B cell (primary cell): Measurements from ENCODE around the gene ADAMTSL2. TPM values are rescaled to one million over a fixed set of nuclear protein-coding genes. Genes with fewer than 3 reads are reported as not detected.

ENCODE experiments used
- ATAC-seq: fragments of 200-7000 bp; cut with Tn5 transposase; one replicate; pipeline ENCODE4 v1.10.0; 2021; ENCODE audit warnings: low read depth, mild to moderate bottlenecking, moderate number of reproducible peaks, moderate library complexity
- CTCF ChIA-PET: fragments of 350-600 bp; sonication (Branson Sonifier 250); formaldehyde crosslinking; loops from one replicate; lab custom pipeline; 2021; ENCODE audit warnings: antibody characterized with exemption, inconsistent platforms; lab: Charles Lee
- POLR2A ChIA-PET: fragments of 350-600 bp; sonication (Branson Sonifier 250); formaldehyde crosslinking; loops from one replicate; lab custom pipeline; 2021; ENCODE audit warnings: antibody characterized with exemption; lab: Charles Lee
- DNase-seq: peaks from one replicate; pipeline ENCODE4 v3.0.0; 2013
- H2AFZ ChIP-seq: 2 replicates; pipeline ENCODE4 v1.6.1; 2012; ENCODE audit warnings: mild to moderate bottlenecking, low read depth, low read length; ENCODE audit not compliant: insufficient read depth, poor library complexity, severe bottlenecking
- H3K27ac ChIP-seq, 2 donors: 1 replicate in 1 of 2; 2 replicates in 1 of 2; pipeline ENCODE4 v1.5.1; 2012 to 2013; ENCODE audit warnings: low read length in 2 of 2, mild to moderate bottlenecking in 2 of 2, moderate library complexity in 1 of 2
- H3K27me3 ChIP-seq, 4 experiments: fragments of 200-600 bp in 1 of 4; sonication (generic) in 1 of 4; replicated peaks in 1 of 4; 1 replicate in 2 of 4; 2 replicates in 2 of 4; pipeline versions ENCODE4 v1.6.1 to v1.7.0; 2013 to 2016; ENCODE audit warnings: low read length in 3 of 4, mild to moderate bottlenecking in 2 of 4, mixed read lengths in 1 of 4, moderate library complexity in 1 of 4; ENCODE audit not compliant: insufficient read depth in 4 of 4, control insufficient read depth in 3 of 4; ENCODE audit errors: control extremely low read depth in 1 of 4
- H3K36me3 ChIP-seq, 2 experiments: replicated peaks in 1 of 2; 1 replicate in 1 of 2; 2 replicates in 1 of 2; pipeline versions ENCODE4 v1.6.1 to v1.7.1; 2013; ENCODE audit warnings: low read length in 1 of 2; ENCODE audit not compliant: insufficient read depth in 2 of 2, control insufficient read depth in 1 of 2; ENCODE audit errors: control extremely low read depth in 1 of 2, extremely low read depth in 1 of 2
- H3K4me1 ChIP-seq, 2 donors: fragments of 200-600 bp in 1 of 2; sonication (generic) in 1 of 2; 1 replicate in 1 of 2; 2 replicates in 1 of 2; pipeline versions ENCODE4 v1.5.1 to v1.6.1; 2013 to 2017; ENCODE audit warnings: low read length in 2 of 2; ENCODE audit not compliant: control insufficient read depth in 2 of 2, insufficient read depth in 2 of 2
- H3K4me2 ChIP-seq: replicated peaks from 2 replicates; pipeline ENCODE3; 2012; ENCODE audit warnings: mild to moderate bottlenecking, low read depth, low read length; ENCODE audit not compliant: poor library complexity, severe bottlenecking
- H3K4me3 ChIP-seq, 5 experiments: fragments of 200-600 bp in 1 of 5; sonication (generic) in 1 of 5; 1 replicate in 3 of 5; 2 replicates in 2 of 5; pipeline versions ENCODE4 v1.5.1 to v1.7.0; 2011 to 2016; ENCODE audit warnings: low read length in 4 of 5, mild to moderate bottlenecking in 4 of 5, low read depth in 2 of 5, control low read depth in 1 of 5, moderate library complexity in 1 of 5; ENCODE audit not compliant: insufficient read depth in 1 of 5; ENCODE audit errors: control extremely low read depth in 1 of 5, extremely low read depth in 1 of 5
- H3K79me2 ChIP-seq: fragments of 200-600 bp; sonication (generic); one replicate; pipeline ENCODE4 v1.6.0; 2016; ENCODE audit warnings: low read length; ENCODE audit not compliant: control insufficient read depth, insufficient read depth
- H3K9ac ChIP-seq: fragments of 200-600 bp; sonication (generic); 2 replicates; pipeline ENCODE4 v1.6.1; 2017; ENCODE audit warnings: mild to moderate bottlenecking, low read length, moderate library complexity
- H3K9me3 ChIP-seq, 3 donors: one replicate each; pipeline versions ENCODE4 v1.6.1 to v1.7.1; 2013; ENCODE audit warnings: low read length in 2 of 3; ENCODE audit not compliant: control insufficient read depth in 2 of 3, insufficient read depth in 1 of 3; ENCODE audit errors: control extremely low read depth in 1 of 3
- H4K20me1 ChIP-seq: 2 replicates; pipeline ENCODE4 v1.6.0; 2012; ENCODE audit warnings: mild to moderate bottlenecking, low read length; ENCODE audit not compliant: insufficient read depth, control insufficient read depth, poor library complexity, severe bottlenecking
- H3K27ac Mint-ChIP-seq: one replicate; pipeline ENCODE4 v1.8.0; 2021; ENCODE audit warnings: mixed read lengths
- H3K27me3 Mint-ChIP-seq: one replicate; pipeline ENCODE4 v1.8.0; 2021; ENCODE audit warnings: mixed read lengths
- H3K4me1 Mint-ChIP-seq: one replicate; pipeline ENCODE4 v1.8.0; 2021; ENCODE audit warnings: mixed read lengths
- H3K4me3 Mint-ChIP-seq: one replicate; pipeline ENCODE4 v1.8.0; 2021; ENCODE audit warnings: mixed read lengths
- H3K9me3 Mint-ChIP-seq: one replicate; pipeline ENCODE4 v1.8.0; 2022; ENCODE audit warnings: mixed read lengths; ENCODE audit not compliant: insufficient read depth
- CTCF ChIP-seq: fragments of 200-600 bp; IDR thresholded peaks from one replicate; pipeline ENCODE4 v1.8.0; 2022; ENCODE audit warnings: antibody characterized with exemption, mild to moderate bottlenecking
- EZH2 ChIP-seq: IDR thresholded peaks from 2 replicates; pipeline ENCODE4 v1.6.1; 2012; ENCODE audit warnings: borderline replicate concordance, low read depth, mild to moderate bottlenecking, moderate library complexity, low read length; ENCODE audit not compliant: insufficient read depth, poor library complexity, severe bottlenecking
- WGBS: methylation state at CpG from one replicate; pipeline ENCODE4 v1.1.5; 2013; ENCODE audit warnings: missing lambda C conversion rate; ENCODE audit not compliant: insufficient coverage; 5-methylcytosine and 5-hydroxymethylcytosine counted together
- intact Hi-C: fragments of 100-400 bp; cut with micrococcal nuclease; formaldehyde crosslinking; loops from one replicate; pipeline ENCODE4 v1.10.0; 2022
- polyA plus RNA-seq: library from polyadenylated mRNA; depleted of rRNA; stranded (reverse); fragments of >200 nt; gene quantifications from 2 replicates; pipeline ENCODE4 v1.2.3, GENCODE V29; 2012
- total RNA-seq, 2 donors: library from RNA; stranded (reverse); fragments of 120-200 nt in 1 of 2; gene quantifications; 1 replicate in 1 of 2; 2 replicates in 1 of 2; pipeline versions ENCODE4 v1.2.3 to v1.2.4, GENCODE V29; 2013 to 2022

ADAMTSL2 gene
- total and polyA plus RNA-seq, 2 donors (not counting 1 experiment from before 2014, with no cell fraction given), result 0.03 TPM; not detected in 1

GRCh38 chr9:133579601-133580418 is 45.3 kb downstream of the ADAMTSL2 start:
- intact Hi-C loops, result no loop called here
- ATAC-seq (no peak), DNase-seq (no peak)
- Mint-ChIP-seq H3K27ac (no peak overlapping the region), H3K27me3 (peaks cover 62% of the 10 kb centered on the region), H3K4me1 (peaks cover 24% of the 10 kb centered on the region), H3K9me3 (no peaks in the 10 kb centered on the region), H3K4me3 (no peak overlapping the region)
- Histone ChIP-seq H3K36me3 (no peaks in the 10 kb centered on the region), H2AFZ (no peak overlapping the region), H3K79me2 (no peaks in the 10 kb centered on the region), H3K27me3 (peaks cover 0 to 77% (median 23%) of the 10 kb centered on the region in 4 experiments), H3K27ac (no peak overlapping the region), H3K9ac (no peak overlapping the region), H4K20me1 (no peaks in the 10 kb centered on the region), H3K4me3 (no peak overlapping the region), H3K4me1 (peaks cover 23 to 33% of the 10 kb centered on the region in 2 donors), H3K9me3 (peaks cover 0 to 9% (median 0%) of the 10 kb centered on the region in 3 donors), H3K4me2 (peak overlapping the region; percentile 33)
- no peak for TF ChIP-seq CTCF
- no peak for TF ChIP-seq EZH2
- CTCF ChIA-PET, result interaction anchor here (0.5 kb wide), 1 partner anchor 204 kb away, joined by 3 read pairs; no protein-coding TSS in a partner anchor
- POLR2A ChIA-PET, result no interaction called here
- 46% methylated on average over 25 of the region's 31 CpGs for WGBS

GRCh38 chr9:133580419-133580738 is 45.9 kb downstream of the ADAMTSL2 start:
- Histone ChIP-seq H3K79me2 (no peaks in the 10 kb centered on the region), H3K4me1 (peaks cover 28 to 38% of the 10 kb centered on the region in 2 donors), H3K4me3 (no peak overlapping the region), H2AFZ (no peak overlapping the region), H3K36me3 (no peaks in the 10 kb centered on the region), H3K9ac (no peak overlapping the region), H3K9me3 (peaks cover 0 to 9% (median 0%) of the 10 kb centered on the region in 3 donors), H3K27ac (no peak overlapping the region), H4K20me1 (no peaks in the 10 kb centered on the region), H3K4me2 (no peak overlapping the region), H3K27me3 (peaks cover 0 to 81% (median 26%) of the 10 kb centered on the region in 4 experiments)
- POLR2A ChIA-PET, result no interaction called here
- Mint-ChIP-seq H3K27me3 (peaks cover 64% of the 10 kb centered on the region), H3K4me3 (no peak overlapping the region), H3K27ac (no peak overlapping the region), H3K4me1 (peaks cover 29% of the 10 kb centered on the region), H3K9me3 (no peaks in the 10 kb centered on the region)
- TF ChIP-seq CTCF (no peak), EZH2 (no peak)
- CTCF ChIA-PET, result interaction anchor here (0.5 kb wide), 1 partner anchor 204 kb away, joined by 3 read pairs; no protein-coding TSS in a partner anchor
- intact Hi-C loops, result no loop called here
- no peak for ATAC-seq
- 32% methylated on average over 5 of the region's 6 CpGs for WGBS
- no peak for DNase-seq
